ENCODE data around the gene TUBAL3.

DNA sequence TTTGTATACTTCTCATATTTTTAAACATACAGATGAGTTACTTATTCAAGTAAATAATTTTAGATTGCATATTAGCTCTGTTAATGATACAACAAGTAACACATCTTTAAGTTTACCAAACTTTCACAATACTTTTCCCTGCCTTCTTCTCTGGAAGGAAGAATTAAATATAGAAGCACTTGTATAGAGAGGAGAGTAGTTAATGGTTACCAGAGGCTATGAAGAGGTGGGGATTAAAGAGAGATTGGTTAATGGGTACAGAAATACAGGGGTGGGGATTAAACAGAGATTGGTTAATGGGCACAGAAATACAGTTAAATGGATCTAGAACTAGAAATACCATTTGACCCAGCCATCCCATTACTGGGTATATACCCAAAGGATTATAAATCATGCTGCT lies 59.9 kb downstream of the TUBAL3 start:
- TF ChIP-seq, protein P1, sequence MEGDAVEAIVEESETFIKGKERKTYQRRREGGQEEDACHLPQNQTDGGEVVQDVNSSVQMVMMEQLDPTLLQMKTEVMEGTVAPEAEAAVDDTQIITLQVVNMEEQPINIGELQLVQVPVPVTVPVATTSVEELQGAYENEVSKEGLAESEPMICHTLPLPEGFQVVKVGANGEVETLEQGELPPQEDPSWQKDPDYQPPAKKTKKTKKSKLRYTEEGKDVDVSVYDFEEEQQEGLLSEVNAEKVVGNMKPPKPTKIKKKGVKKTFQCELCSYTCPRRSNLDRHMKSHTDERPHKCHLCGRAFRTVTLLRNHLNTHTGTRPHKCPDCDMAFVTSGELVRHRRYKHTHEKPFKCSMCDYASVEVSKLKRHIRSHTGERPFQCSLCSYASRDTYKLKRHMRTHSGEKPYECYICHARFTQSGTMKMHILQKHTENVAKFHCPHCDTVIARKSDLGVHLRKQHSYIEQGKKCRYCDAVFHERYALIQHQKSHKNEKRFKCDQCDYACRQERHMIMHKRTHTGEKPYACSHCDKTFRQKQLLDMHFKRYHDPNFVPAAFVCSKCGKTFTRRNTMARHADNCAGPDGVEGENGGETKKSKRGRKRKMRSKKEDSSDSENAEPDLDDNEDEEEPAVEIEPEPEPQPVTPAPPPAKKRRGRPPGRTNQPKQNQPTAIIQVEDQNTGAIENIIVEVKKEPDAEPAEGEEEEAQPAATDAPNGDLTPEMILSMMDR (IDR thresholded peaks at IDR 0.05) = no peak
- no peak for TF ChIP-seq POLR2A (IDR thresholded peaks at IDR 0.05)
